GM18520 (cell line): ENCODE results near the gene SVEP1.

Source experiments
- ATAC-seq: cut with Tn5 transposase; IDR thresholded peaks from one replicate; pipeline ENCODE4 v1.9.1; 2021; ENCODE audit not compliant: unreplicated experiment

The SVEP1 gene

DNA sequence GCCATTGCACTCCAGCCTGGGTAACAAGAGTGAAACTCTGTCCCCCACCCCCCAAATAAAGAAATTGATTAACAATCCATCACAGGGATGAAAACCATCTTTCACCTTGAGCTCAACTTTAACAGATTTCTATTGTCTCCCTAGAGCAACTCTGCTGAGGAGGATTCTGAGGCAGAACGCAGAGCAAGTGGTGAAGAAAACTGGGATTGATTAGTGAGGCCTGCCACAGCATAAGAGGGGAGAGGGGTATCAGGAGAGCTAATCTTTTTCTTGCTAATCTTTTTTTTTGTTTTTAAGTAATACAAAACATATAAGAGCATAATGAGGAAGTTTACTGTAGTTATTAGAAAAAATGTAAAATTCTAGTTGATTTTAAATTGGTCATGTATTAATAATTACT, 250.8 kb downstream of the SVEP1 start:
- ATAC-seq: no peak

DNA sequence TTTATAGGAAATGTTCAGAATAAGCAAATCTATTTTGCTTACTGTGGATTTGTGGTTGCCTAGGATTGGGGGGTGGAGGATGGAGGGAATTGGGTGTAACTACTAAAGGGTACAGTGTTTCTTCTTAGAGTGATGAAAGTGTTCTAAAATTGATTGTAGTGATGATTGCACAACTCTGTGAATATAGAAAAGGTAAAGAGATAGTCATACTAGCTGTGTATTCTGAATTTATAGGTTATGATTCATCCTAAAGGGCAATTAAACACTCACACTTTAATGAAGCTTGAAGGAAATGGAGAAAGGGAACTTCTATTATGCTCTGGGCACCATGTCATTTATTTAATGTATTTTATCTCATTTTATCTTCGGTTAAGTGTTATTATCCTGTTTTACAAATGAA, 251.8 kb downstream of the SVEP1 start:
- ATAC-seq: no peak

DNA sequence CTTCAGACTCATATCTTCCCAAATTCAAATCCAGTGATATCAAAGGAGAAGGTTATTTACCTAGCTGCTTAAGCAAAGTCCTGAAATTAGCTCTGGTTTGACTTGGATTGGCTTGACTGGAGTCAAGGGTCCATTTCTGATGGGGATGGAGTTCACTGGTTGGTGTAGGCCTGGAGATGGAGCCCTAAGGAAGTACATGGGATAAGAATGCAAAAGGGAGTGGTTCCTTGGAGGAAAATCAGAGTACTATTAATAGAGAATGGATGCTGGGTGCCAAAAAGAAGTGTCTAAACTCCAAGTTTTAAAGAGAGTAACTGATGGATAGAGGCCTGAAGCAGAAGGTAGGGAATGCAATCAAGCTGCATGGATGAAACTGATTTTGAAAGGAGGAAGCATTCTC, 255.7 kb downstream of the SVEP1 start:
- ATAC-seq: no peak

DNA sequence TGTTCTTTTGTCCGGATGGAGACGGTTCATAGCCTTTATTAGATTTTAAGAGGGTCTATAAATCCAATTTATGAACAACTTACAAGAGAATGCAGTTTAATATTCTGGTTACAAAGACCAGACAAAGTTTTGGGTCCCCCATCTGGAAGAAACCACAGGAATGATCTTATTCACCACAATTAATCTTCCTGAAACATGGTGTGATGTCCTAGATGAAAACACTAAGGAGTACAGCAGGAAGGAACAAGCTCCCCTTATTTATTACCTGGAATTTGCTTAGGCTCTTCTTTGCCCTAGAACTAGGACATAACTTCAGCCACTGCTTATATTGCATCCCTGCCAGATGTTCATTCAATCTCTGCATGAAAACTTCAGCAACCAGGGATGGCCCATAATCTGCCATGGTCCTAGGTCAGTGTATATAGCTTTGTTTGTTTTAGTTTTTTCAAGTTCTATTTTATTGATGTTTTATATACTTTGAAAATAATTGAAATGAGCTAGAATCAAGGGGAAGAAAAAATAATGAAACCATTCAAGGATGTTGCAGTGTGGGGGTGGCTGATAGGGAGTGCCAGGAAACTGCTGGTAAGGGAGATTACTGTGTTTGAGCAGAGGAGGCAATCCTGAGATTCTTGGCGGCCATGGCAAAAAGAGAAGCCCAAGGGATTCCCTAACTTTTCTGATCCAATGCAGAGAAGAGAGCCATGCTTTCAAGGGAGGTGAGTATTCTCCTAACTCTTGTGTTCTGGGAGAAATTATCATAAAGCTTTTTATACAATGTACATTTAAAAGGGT, 258.7 kb downstream of the SVEP1 start:
- no peak for ATAC-seq

DNA sequence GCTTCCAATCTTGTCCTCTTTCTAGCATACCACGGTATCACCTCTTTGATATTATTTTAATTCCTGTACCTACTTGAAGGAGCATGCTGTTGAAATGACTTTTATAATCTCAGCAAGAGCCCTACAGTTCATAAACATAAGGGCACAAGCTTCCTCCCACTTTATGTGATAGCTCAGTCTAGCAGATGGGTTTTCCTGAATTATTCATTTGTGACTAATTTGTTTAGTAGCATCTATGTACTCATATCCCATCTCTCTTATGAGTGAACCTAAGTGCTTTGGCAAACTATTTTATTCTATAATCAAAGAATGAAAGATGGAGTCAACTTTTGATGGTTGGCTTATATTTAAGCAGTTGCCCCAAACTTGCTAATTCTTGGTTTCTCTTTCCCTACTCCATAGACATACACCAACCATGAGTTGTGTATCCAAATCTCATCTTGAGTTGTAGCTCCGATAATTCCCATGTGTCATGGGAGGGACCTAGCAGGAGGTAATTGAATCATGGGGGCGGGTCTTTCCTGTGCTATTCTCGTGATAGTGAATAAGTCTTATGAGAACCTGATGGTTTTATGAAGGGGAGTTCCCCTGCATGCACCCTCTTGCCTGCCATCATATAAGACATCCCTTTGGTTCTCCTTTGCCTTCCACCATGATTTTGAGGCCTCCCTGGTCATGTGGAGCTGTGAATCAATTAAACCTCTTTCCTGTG, 259.6 kb downstream of the SVEP1 start:
- ATAC-seq: no peak

DNA sequence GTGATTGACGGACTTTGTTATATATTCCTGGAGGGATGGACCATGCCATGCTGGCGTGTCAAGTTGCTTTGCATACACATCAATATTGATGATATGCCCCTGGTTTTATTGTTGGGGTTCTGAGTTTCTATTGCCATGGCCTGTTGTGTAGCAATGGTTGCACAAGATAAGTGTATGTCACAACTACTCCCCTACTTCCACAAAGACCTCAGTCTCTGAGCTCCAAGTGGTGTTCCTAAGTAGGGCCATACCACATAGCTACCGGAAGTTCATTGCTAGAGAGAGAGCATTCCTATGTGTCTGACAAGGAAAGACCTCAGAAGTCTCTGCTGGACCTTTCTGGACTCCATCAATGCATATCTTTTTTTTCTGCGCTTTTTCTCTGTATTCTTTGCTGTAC, 261.6 kb downstream of the SVEP1 start:
- no peak for ATAC-seq

DNA sequence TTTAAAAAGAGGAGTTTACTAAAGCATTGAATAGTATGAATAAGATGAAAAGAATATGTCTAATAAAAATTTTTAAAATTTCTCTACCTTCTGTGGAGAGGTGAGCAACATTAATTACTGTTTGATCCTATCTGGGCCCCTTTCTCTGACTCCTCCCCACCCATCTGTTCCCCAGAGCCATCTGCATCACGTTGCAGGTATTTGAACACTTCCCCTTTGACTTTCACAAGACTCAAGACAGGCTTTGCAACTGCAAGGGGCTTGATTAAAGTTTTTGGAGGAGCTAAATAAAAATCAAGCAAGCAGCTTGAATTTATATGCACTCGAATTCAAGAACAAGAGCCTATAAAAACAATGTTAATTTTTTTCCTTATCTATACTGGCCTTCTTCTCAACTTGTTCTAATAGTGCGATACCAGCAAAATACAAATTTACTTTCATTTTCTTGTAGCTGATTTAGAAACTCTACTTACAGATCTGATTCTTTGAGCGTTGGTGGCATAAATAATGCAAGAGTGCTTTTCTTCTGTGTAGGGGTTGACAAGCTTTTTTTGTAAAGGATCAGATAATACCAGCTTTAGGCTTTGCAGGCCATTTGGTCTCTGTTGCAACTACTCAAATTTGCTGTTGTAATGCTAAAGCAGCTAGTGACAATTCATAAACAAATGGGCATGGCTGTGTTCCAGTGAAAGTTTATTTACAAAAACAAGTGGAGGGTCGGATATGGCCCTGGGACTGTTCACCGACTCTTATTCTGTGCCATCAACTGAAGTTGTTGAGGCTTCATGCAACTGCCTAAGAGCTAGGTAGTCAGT, 263.1 kb downstream of the SVEP1 start:
- peak; percentile 90 for ATAC-seq
